HCT116 (cell line): ENCODE measurements around the gene ARSK. TPM values are rescaled to one million over a fixed set of nuclear protein-coding genes. Genes with fewer than 3 reads are reported as not detected.

Source experiments
- ATAC-seq: fragments of 200-7000 bp; cut with Tn5 transposase; 2 replicates; pipeline ENCODE4 v1.9.1; 2020; ENCODE audit warnings: mild to moderate bottlenecking, moderate library complexity
- BruUV-seq: library from RNA; stranded (reverse); fragments of 400-500 nt; replicated peaks from 2 replicates; lab custom pipeline; 2021; lab: Mats Ljungman, UMichigan
- CTCF ChIA-PET: fragments of 300-600 bp; sonication (Branson Sonifier 250); formaldehyde crosslinking; loops from one replicate; lab custom pipeline; 2021; ENCODE audit warnings: antibody characterized with exemption; lab: Charles Lee
- POLR2A ChIA-PET: fragments of 300-600, 350-600 bp; sonication (Branson Sonifier 250); formaldehyde crosslinking; loops from one replicate; lab custom pipeline; 2021; ENCODE audit warnings: antibody characterized with exemption; lab: Charles Lee
- RAD21 ChIA-PET, 2 experiments: fragments of 300-600 bp; sonication (Branson Sonifier 250); formaldehyde crosslinking; loops; one replicate each; lab custom pipeline; 2023; ENCODE audit warnings: low total read pairs in 2 of 2; ENCODE audit not compliant: uncharacterized antibody in 2 of 2, unreplicated experiment in 2 of 2, low non-redundant PET in 1 of 2; lab: Charles Lee
- DNase-seq: peaks from one replicate; pipeline ENCODE4 v3.0.0-alpha.2; 2010; ENCODE audit warnings: low read depth, low spot score
- H2AFZ ChIP-seq: fragments of 200-600 bp; shearing (Covaris generic), sonication (generic); 2 replicates; pipeline ENCODE4 v1.6.1; 2017; ENCODE audit warnings: low read depth, mixed run types, mixed read lengths, antibody characterized with exemption, low read length; ENCODE audit not compliant: poor library complexity, severe bottlenecking
- H3K27ac ChIP-seq: 2 replicates; pipeline ENCODE4 v1.5.1; 2012; ENCODE audit warnings: low read depth, low read length
- H3K27me3 ChIP-seq: fragments of 200-600 bp; sonication (generic); 2 replicates; pipeline ENCODE4 v1.6.1; 2016; ENCODE audit warnings: mixed run types, low read length, mixed read lengths; ENCODE audit not compliant: insufficient read depth
- H3K36me3 ChIP-seq, 2 experiments: fragments of 200-500 bp in 1 of 2; fragments of 200-600 bp in 1 of 2; sonication (Bioruptor generic) in 1 of 2; sonication (generic) in 1 of 2; 2 replicates each; pipeline versions ENCODE4 v1.5.1 to v1.6.1; 2014 to 2016; ENCODE audit warnings: low read length in 2 of 2, inconsistent platforms in 1 of 2, mixed read lengths in 1 of 2, mixed run types in 1 of 2; ENCODE audit not compliant: insufficient read depth in 2 of 2, control insufficient read depth in 1 of 2
- H3K4me1 ChIP-seq, 2 experiments: fragments of 200-600 bp in 1 of 2; sonication (generic) in 1 of 2; 2 replicates each; pipeline versions ENCODE4 v1.5.1 to v1.6.1; 2012 to 2017; ENCODE audit warnings: low read length in 2 of 2, inconsistent platforms in 1 of 2, mild to moderate bottlenecking in 1 of 2, mixed read lengths in 1 of 2, mixed run types in 1 of 2, moderate library complexity in 1 of 2; ENCODE audit not compliant: insufficient read depth in 2 of 2, control insufficient read depth in 1 of 2
- H3K4me2 ChIP-seq: fragments of 200-600 bp; sonication (generic); 2 replicates; pipeline ENCODE4 v1.6.1; 2017; ENCODE audit warnings: mixed run types, low read length, mixed read lengths
- H3K4me3 ChIP-seq, 2 experiments: fragments of 200-600 bp in 1 of 2; sonication (generic) in 1 of 2; replicated peaks in 1 of 2; 2 replicates each; pipeline ENCODE4 v1.5.1; 2011 to 2016; ENCODE audit warnings: low read length in 2 of 2, control low read depth in 1 of 2, low read depth in 1 of 2, mild to moderate bottlenecking in 1 of 2, mixed read lengths in 1 of 2, mixed run types in 1 of 2
- H3K79me2 ChIP-seq: fragments of 200-600 bp; sonication (generic); 2 replicates; pipeline ENCODE4 v1.6.1; 2017; ENCODE audit warnings: mild to moderate bottlenecking, mixed run types, low read length, moderate library complexity, mixed read lengths; ENCODE audit not compliant: insufficient read depth
- H3K9ac ChIP-seq: fragments of 200-600 bp; sonication (generic); 2 replicates; pipeline ENCODE4 v1.6.1; 2016; ENCODE audit warnings: low read length, mixed read lengths
- H3K9me2 ChIP-seq: fragments of 200-600 bp; sonication (generic), shearing (Covaris generic); 2 replicates; pipeline ENCODE4 v1.6.1; 2017; ENCODE audit warnings: mixed run types, mild to moderate bottlenecking, moderate library complexity; ENCODE audit not compliant: insufficient read depth
- H3K9me3 ChIP-seq, 2 experiments: fragments of 200-500 bp in 1 of 2; fragments of 200-600 bp in 1 of 2; sonication (Bioruptor generic) in 1 of 2; sonication (generic) in 1 of 2; 2 replicates each; pipeline ENCODE4 v1.6.1; 2014 to 2017; ENCODE audit warnings: low read length in 2 of 2, mixed read lengths in 2 of 2, inconsistent platforms in 1 of 2, low read depth in 1 of 2, mild to moderate bottlenecking in 1 of 2, mixed run types in 1 of 2, moderate library complexity in 1 of 2; ENCODE audit not compliant: control insufficient read depth in 1 of 2, insufficient read depth in 1 of 2
- H4K20me1 ChIP-seq: fragments of 200-600 bp; sonication (generic), shearing (Covaris generic); 2 replicates; pipeline ENCODE4 v1.6.1; 2017; ENCODE audit warnings: mixed run types, mild to moderate bottlenecking, moderate library complexity; ENCODE audit not compliant: insufficient read depth
- CBX3 ChIP-seq: IDR thresholded peaks from 2 replicates; pipeline ENCODE4 v1.6.1; 2012; ENCODE audit warnings: low read depth
- ELF1 ChIP-seq: IDR thresholded peaks from 2 replicates; pipeline ENCODE4 v1.6.1; 2012; ENCODE audit warnings: low read depth, borderline replicate concordance
- EZH2 ChIP-seq: fragments of 200-600 bp; sonication (generic); IDR thresholded peaks from 2 replicates; pipeline ENCODE4 v1.6.1; 2017; ENCODE audit warnings: antibody characterized with exemption, mixed run types
- EZH2phosphoT487 ChIP-seq: fragments of 200-600 bp; IDR thresholded peaks from 2 replicates; pipeline ENCODE4 v1.6.1; 2018; ENCODE audit warnings: antibody characterized with exemption, borderline replicate concordance
- MAX ChIP-seq: IDR thresholded peaks from 2 replicates; pipeline ENCODE4 v1.6.1; 2012
- POLR2A ChIP-seq: IDR thresholded peaks from 2 replicates; pipeline ENCODE4 v1.7.0; 2011; ENCODE audit warnings: borderline replicate concordance; ENCODE audit not compliant: insufficient read depth, insufficient read length; ENCODE audit errors: extremely low read depth
- POLR2AphosphoS5 ChIP-seq: IDR thresholded peaks from 2 replicates; pipeline ENCODE4 v1.6.1; 2011; ENCODE audit warnings: mild to moderate bottlenecking, low read depth, low read length, moderate library complexity
- RAD21 ChIP-seq: IDR thresholded peaks from 2 replicates; pipeline ENCODE4 v1.6.1; 2012; ENCODE audit warnings: low read depth, mild to moderate bottlenecking
- SP1 ChIP-seq: IDR thresholded peaks from 2 replicates; pipeline ENCODE4 v1.6.1; 2012; ENCODE audit warnings: low read depth
- SRF ChIP-seq: IDR thresholded peaks from 2 replicates; pipeline ENCODE4 v1.6.1; 2012; ENCODE audit warnings: low read depth
- ZFX ChIP-seq: fragments of 450-650 bp; IDR thresholded peaks from 2 replicates; pipeline ENCODE4 v1.6.1; 2017
- ZNF274 ChIP-seq: fragments of 200-500 bp; sonication (Bioruptor generic); IDR thresholded peaks from 2 replicates; pipeline ENCODE4 v1.6.1; 2014; ENCODE audit warnings: mild to moderate bottlenecking, low read depth, low read length, inconsistent platforms
- intact Hi-C: fragments of 100-400 bp; cut with micrococcal nuclease; formaldehyde crosslinking; loops from 2 replicates; pipeline ENCODE4 v1.10.0; 2022
- total RNA-seq: library from RNA; stranded (reverse); gene quantifications from one replicate; pipeline ENCODE4 v1.2.1, GENCODE V29; 2021; ENCODE audit not compliant: unreplicated experiment

ARSK gene
- total RNA-seq, 1 experiment from 2014 or later, result 4.6 TPM

DNA sequence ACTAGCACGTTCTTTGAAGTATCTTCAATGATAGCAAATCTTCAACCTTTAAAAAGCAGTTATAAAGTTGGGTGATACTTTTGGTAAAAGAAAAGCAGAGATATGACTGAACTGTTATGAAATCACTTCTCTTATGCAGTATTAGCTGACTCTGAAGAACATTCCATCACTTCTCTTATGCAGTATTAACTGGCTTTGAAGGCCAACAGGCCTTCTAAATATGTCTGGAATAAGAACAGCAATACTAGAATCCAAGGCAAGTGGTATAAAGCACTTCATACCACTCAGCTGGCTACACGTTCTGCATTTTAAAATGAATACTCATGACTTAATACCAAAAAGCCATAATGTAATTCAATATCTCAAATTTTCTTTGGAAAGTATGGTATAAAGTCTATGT lies 17.4 kb upstream of the ARSK start:
- Histone ChIP-seq H3K36me3 (peaks cover 14 to 21% of the 10 kb centered on the region in 2 experiments), H3K27me3 (no peaks in the 10 kb centered on the region), H4K20me1 (no peaks in the 10 kb centered on the region), H3K79me2 (peaks cover 4% of the 10 kb centered on the region; the same call in 1 of the 2 replicates)
- DNase-seq, result no peak
- BruUV-seq, result no TSS peak
- POLR2A ChIA-PET, result no interaction called here
- intact Hi-C loops, result no loop called here
- no peak for TF ChIP-seq SP1
- TF ChIP-seq RAD21, result no peak
- TF ChIP-seq MAX, result no peak
- TF ChIP-seq ELF1, result no peak
- TF ChIP-seq, all 23 proteins: peak for 0
- no peak overlapping the region for H3K4me3 ChIP-seq
- H3K4me2 ChIP-seq, result no peak overlapping the region
- H3K4me1 ChIP-seq, result no peaks in the 10 kb centered on the region
- no peak for ATAC-seq
- no peak overlapping the region for H3K27ac ChIP-seq
- ChIA-PET RAD21 (no interaction called here), CTCF (no interaction called here)
- H3K9ac ChIP-seq, result no peak overlapping the region
- H3K9me3 ChIP-seq, result no peaks in the 10 kb centered on the region
- H3K9me2 ChIP-seq, result no peaks in the 10 kb centered on the region
- no peak overlapping the region for H2AFZ ChIP-seq

DNA sequence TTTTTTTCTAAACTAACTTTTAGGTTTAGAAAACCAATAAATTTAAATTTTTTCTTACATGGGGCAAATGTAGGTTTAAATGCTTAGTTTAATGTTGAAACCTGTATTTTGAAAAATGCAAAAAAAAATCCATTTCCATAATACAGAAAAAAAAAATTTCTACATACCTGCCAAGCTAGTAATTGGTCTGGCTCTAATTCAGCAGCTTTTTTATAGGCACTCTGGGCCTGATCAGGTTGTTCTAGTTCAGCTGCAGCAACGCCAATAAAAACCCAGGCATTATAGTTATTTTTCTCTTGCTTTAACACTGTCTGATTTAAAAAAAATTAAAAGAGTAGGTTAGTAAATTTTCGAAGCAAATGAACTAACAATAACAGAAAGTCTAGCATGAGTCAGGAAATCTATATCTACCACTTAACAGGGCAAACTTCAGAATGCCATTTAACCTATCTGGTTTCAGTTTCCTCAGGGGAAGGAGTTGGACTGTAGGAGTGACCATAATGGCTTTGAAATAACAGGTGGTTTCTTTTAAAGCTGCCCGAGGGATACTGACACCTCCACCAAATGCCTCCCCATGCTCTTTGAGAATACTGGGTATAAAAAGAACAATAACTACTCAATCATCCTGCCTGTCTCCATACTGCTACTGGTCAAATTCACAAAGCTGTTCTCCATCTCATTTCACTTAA lies 11.7 kb upstream of the ARSK start:
- Histone ChIP-seq H3K9me3 (no peaks in the 10 kb centered on the region), H3K4me2 (no peak overlapping the region), H2AFZ (no peak overlapping the region), H3K27me3 (no peaks in the 10 kb centered on the region), H3K4me1 (no peaks in the 10 kb centered on the region), H3K79me2 (peaks cover 3% of the 10 kb centered on the region; the same call in 1 of the 2 replicates), H4K20me1 (no peaks in the 10 kb centered on the region), H3K36me3 (peaks cover 23 to 29% of the 10 kb centered on the region in 2 experiments), H3K27ac (no peak overlapping the region), H3K9ac (no peak overlapping the region), H3K9me2 (no peaks in the 10 kb centered on the region), H3K4me3 (no peak overlapping the region)
- no peak for TF ChIP-seq CBX3
- TF ChIP-seq SRF, result no peak
- TF ChIP-seq ZFX, result no peak
- TF ChIP-seq EZH2, result no peak
- TF ChIP-seq ZNF274, result no peak
- TF ChIP-seq POLR2AphosphoS5, result no peak
- TF ChIP-seq POLR2A, result no peak
- TF ChIP-seq EZH2phosphoT487, result no peak
- CTCF ChIA-PET, result interaction anchor here (1.5 kb wide), 1 partner anchor 238 kb away, joined by 3 read pairs; no protein-coding TSS in a partner anchor
- no TSS peak for BruUV-seq
- RAD21 ChIA-PET, result no interaction called here
- DNase-seq, result no peak
- intact Hi-C loops, result no loop called here
- ATAC-seq, result no peak
- POLR2A ChIA-PET, result no interaction called here
